Left ventricle myocardium superior (tissue), 1 donor: ENCODE data around the gene SCAF1. TPM values are rescaled to one million over a fixed set of nuclear protein-coding genes. Genes with fewer than 3 reads are reported as not detected.

ENCODE experiments used
- ATAC-seq: fragments of 200-7000 bp; cut with Tn5 transposase; one replicate; pipeline ENCODE4 v1.9.1; 2020; ENCODE audit warnings: mild to moderate bottlenecking, moderate library complexity
- DNase-seq: peaks from one replicate; pipeline ENCODE4 v3.0.0-alpha.2; 2020
- intact Hi-C: fragments of 100-400 bp; cut with micrococcal nuclease; formaldehyde crosslinking; loops from one replicate; pipeline ENCODE4 v1.11.0; 2022
- long read RNA-seq: library from polyadenylated mRNA; unstranded; transcript quantifications from one replicate; pipeline ENCODE4 v2.0.0, GENCODE V29; 2021
- total RNA-seq: library from RNA; stranded (reverse); fragmentation: NEBNext Ultra II Directional; extraction: Animal tissue kit (Norgen Biotek cat#: 25700); gene quantifications from one replicate; pipeline ENCODE4 v1.2.1, GENCODE V29; 2021
- donor health status: DM: no; HTN: yes; CAD: no; lungs with severe emphysema.

Gene SCAF1
- total RNA-seq = 44.9 TPM
- long read RNA-seq, partial matches to known transcripts = 57 of 60 reads
- long read RNA-seq, other reads (novel, unspliced or antisense) = 3 of 60 reads

- ATAC-seq (peak; percentile 77), DNase-seq (peak; percentile 100)
- intact Hi-C loops = no loop called here
Measured at GRCh38 chr19:49641688-49642491, at the start of gene SCAF1. Gene SCAF1 (plus strand): TSS chr19:49642209. CDS start chr19:49645027, 2,818 bp downstream.

- no peak for ATAC-seq
- DNase-seq = no peak
- intact Hi-C loops = no loop called here
Measured at GRCh38 chr19:49592486-49593232, 49.4 kb upstream of the SCAF1 start.

- DNase-seq (peak; percentile 95), ATAC-seq (peak; percentile 61)
- intact Hi-C loops = no loop called here
Measured at GRCh38 chr19:49593233-49594113, 48.5 kb upstream of the SCAF1 start.

GRCh38 chr19:49594157-49594992, 47.6 kb upstream of the SCAF1 start:
- intact Hi-C loops = no loop called here
- no peak for ATAC-seq
- no peak for DNase-seq

- intact Hi-C loops = no loop called here
- no peak for ATAC-seq
- no peak for DNase-seq
Measured at GRCh38 chr19:49594993-49595818, 46.8 kb upstream of the SCAF1 start.

GRCh38 chr19:49595819-49596404, 46.1 kb upstream of the SCAF1 start:
- intact Hi-C loops = no loop called here
- DNase-seq = no peak
- ATAC-seq = no peak

- ATAC-seq (no peak), DNase-seq (no peak)
- intact Hi-C loops = no loop called here
Measured at GRCh38 chr19:49596407-49596806, 45.6 kb upstream of the SCAF1 start.

- intact Hi-C loops = no loop called here
- no peak for DNase-seq
- no peak for ATAC-seq
Measured at GRCh38 chr19:49596954-49597702, 44.9 kb upstream of the SCAF1 start.

GRCh38 chr19:49597703-49597974, 44.4 kb upstream of the SCAF1 start:
- DNase-seq = no peak
- intact Hi-C loops = no loop called here
- no peak for ATAC-seq

GRCh38 chr19:49599378-49600295, 42.4 kb upstream of the SCAF1 start:
- DNase-seq = no peak

GRCh38 chr19:49601482-49602038, 40.4 kb upstream of the SCAF1 start:
- intact Hi-C loops = no loop called here
- DNase-seq = no peak
- ATAC-seq = no peak

More at GRCh38 chr19:49599378-49600295, 42.4 kb upstream of the SCAF1 start:
- ATAC-seq = no peak
- intact Hi-C loops = no loop called here

GRCh38 chr19:49602806-49603205, 39.2 kb upstream of the SCAF1 start:
- no peak for ATAC-seq
- intact Hi-C loops = no loop called here

GRCh38 chr19:49605605-49606004, 36.4 kb upstream of the SCAF1 start:
- ATAC-seq (no peak), DNase-seq (no peak)
- intact Hi-C loops = no loop called here

More at GRCh38 chr19:49602806-49603205, 39.2 kb upstream of the SCAF1 start:
- no peak for DNase-seq

- intact Hi-C loops = no loop called here
- ATAC-seq (no peak), DNase-seq (no peak)
Measured at GRCh38 chr19:49609499-49610092, 32.4 kb upstream of the SCAF1 start.

- ATAC-seq (no peak), DNase-seq (no peak)
- intact Hi-C loops = no loop called here
Measured at GRCh38 chr19:49613374-49613773, 28.6 kb upstream of the SCAF1 start.
